ENCODE measurements around the gene HS1BP3. TPM values are rescaled to one million over a fixed set of nuclear protein-coding genes. Genes with fewer than 3 reads are reported as not detected.

Gene HS1BP3
- total and polyA plus RNA-seq, 2 of the 13 experiments (the other 11 are each of a cell fraction or from before 2014, with no cell fraction given), result 15.2 to 22.0 TPM

DNA sequence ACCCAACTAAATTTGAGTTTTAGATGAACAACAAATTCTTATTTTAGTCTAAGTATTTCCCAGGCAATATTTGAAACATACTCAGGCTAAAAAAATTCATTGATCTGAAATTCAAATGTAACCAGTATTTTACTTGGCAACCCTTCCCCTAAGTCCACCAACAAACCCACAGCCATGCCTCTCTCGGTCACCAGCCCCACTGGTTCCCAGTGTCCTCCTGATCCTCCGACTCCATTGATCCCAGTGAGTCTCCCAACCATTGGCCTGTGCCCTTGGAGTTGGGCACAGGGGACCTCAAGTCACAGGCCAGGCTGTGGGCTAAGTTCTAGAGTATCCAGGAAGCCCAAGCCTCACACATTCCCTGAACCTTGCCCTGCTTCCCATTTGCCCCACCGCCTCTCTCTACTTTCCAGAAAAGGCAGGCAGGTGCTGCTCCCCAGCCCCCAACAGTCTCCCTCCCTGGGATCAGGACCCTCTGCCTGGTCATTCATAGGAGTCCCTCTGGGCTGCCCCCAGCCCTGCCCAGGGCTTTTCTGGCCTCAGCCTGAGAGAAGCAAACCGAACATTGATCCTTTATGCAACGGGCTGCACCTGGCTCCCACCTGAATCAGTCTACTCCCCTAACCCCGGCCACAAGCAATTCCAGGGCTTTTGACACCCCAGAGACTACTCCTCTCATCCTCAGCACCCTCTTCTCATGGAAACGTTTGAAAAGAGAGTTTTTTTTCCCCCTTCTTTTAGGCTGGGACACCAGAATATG, 81.3 kb downstream of the HS1BP3 start (continued):
- peak; percentile 53; the same call in 1 of the 2 replicates for TF ChIP-seq ZBTB39 (CRISPR knock-in tag; IDR thresholded peaks at IDR 0.05)
- 0 out of 2 replicates have a peak, but pooled peaks have one; percentile 48 for TF ChIP-seq RBAK (CRISPR knock-in tag; IDR thresholded peaks at IDR 0.05)
- TF ChIP-seq KLF6 (CRISPR knock-in tag; IDR thresholded peaks at IDR 0.05), result no peak
- no peak for TF ChIP-seq EEA1 (CRISPR knock-in tag; IDR thresholded peaks at IDR 0.05; ENCODE audit: borderline replicate concordance)
- no peak; the same call in 1 of the 2 replicates for TF ChIP-seq ZFP37 (CRISPR knock-in tag; IDR thresholded peaks at IDR 0.05; ENCODE audit: borderline replicate concordance)
- TF ChIP-seq RXRB (CRISPR knock-in tag; IDR thresholded peaks at IDR 0.05; ENCODE audit: borderline replicate concordance), result 0 out of 2 replicates have a peak, but pooled peaks have one; percentile 33
- TF ChIP-seq ZNF496 (CRISPR knock-in tag; IDR thresholded peaks at IDR 0.05; ENCODE audit: insufficient replicate concordance), result no peak
- TF ChIP-seq ZNF350 (CRISPR knock-in tag; IDR thresholded peaks at IDR 0.05; ENCODE audit: borderline replicate concordance, low read depth), result no peak
- peak; percentile 35; the same call in 1 of the 2 replicates for TF ChIP-seq ZMYM4 (CRISPR knock-in tag; IDR thresholded peaks at IDR 0.05)
- TF ChIP-seq ZBTB20 (CRISPR knock-in tag; IDR thresholded peaks at IDR 0.05; ENCODE audit: borderline replicate concordance, low read depth), result no peak
- no peak for TF ChIP-seq ZNF660 (CRISPR knock-in tag; IDR thresholded peaks at IDR 0.05; ENCODE audit: borderline replicate concordance, low read depth)
- TF ChIP-seq MEIS2 (CRISPR knock-in tag; IDR thresholded peaks at IDR 0.05), result no peak
- TF ChIP-seq CAMTA2 (CRISPR knock-in tag; IDR thresholded peaks at IDR 0.05; ENCODE audit: borderline replicate concordance), result 0 out of 2 replicates have a peak, but pooled peaks have one; percentile 25
- no peak for TF ChIP-seq ZSCAN31 (CRISPR knock-in tag; IDR thresholded peaks at IDR 0.05; ENCODE audit: low read depth)
- TF ChIP-seq, protein P1, sequence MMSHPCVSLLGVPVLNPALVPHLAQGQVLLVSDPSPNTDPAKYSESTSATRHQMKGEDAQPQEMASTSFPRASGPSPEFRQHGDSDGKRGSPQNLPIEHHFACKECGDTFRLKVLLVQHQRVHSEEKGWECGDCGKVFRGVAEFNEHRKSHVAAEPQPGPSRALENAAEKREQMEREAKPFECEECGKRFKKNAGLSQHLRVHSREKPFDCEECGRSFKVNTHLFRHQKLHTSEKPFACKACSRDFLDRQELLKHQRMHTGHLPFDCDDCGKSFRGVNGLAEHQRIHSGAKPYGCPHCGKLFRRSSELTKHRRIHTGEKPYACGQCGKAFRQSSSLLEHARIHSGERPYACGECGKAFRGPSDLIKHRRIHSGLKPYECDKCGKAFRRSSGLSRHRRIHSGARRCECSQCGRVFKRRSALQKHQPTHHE (CRISPR knock-in tag; IDR thresholded peaks at IDR 0.05; ENCODE audit: borderline replicate concordance), result no peak
- no peak for TF ChIP-seq PITX1 (CRISPR knock-in tag; IDR thresholded peaks at IDR 0.05)
- no peak for TF ChIP-seq SAFB2 (CRISPR knock-in tag; IDR thresholded peaks at IDR 0.05; ENCODE audit: borderline replicate concordance, low read depth)
- TF ChIP-seq, protein P2, sequence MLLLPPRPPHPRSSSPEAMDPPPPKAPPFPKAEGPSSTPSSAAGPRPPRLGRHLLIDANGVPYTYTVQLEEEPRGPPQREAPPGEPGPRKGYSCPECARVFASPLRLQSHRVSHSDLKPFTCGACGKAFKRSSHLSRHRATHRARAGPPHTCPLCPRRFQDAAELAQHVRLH (CRISPR knock-in tag; IDR thresholded peaks at IDR 0.05; ENCODE audit: borderline replicate concordance, low read depth), result no peak; the same call in 1 of the 2 replicates
- TF ChIP-seq KLF15 (CRISPR knock-in tag; IDR thresholded peaks at IDR 0.05; ENCODE audit: borderline replicate concordance), result no peak
- no peak for TF ChIP-seq YY1 (IDR thresholded peaks at IDR 0.05; ENCODE audit: insufficient read depth, insufficient replicate concordance, low read depth, low read length)
- no peak for TF ChIP-seq FOXP1 (IDR thresholded peaks at IDR 0.05)
- no peak for TF ChIP-seq FOXP1 (CRISPR knock-in tag; IDR thresholded peaks at IDR 0.05)
- no peak for TF ChIP-seq TGIF2 (CRISPR knock-in tag; IDR thresholded peaks at IDR 0.05)
- no peak for TF ChIP-seq FOXK2 (IDR thresholded peaks at IDR 0.05)
- TF ChIP-seq, protein P3, sequence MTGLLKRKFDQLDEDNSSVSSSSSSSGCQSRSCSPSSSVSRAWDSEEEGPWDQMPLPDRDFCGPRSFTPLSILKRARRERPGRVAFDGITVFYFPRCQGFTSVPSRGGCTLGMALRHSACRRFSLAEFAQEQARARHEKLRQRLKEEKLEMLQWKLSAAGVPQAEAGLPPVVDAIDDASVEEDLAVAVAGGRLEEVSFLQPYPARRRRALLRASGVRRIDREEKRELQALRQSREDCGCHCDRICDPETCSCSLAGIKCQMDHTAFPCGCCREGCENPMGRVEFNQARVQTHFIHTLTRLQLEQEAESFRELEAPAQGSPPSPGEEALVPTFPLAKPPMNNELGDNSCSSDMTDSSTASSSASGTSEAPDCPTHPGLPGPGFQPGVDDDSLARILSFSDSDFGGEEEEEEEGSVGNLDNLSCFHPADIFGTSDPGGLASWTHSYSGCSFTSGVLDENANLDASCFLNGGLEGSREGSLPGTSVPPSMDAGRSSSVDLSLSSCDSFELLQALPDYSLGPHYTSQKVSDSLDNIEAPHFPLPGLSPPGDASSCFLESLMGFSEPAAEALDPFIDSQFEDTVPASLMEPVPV (CRISPR knock-in tag; IDR thresholded peaks at IDR 0.05), result no peak

Measured in HepG2 (cell line).